NCI-H2081 (cell line): ENCODE measurements around the gene INPP4B.

Source experiments
- DNase-seq, 2 experiments: peaks; one replicate each; lab custom pipeline; 2025; lab: John Stamatoyannopoulos, UW

INPP4B gene

DNA sequence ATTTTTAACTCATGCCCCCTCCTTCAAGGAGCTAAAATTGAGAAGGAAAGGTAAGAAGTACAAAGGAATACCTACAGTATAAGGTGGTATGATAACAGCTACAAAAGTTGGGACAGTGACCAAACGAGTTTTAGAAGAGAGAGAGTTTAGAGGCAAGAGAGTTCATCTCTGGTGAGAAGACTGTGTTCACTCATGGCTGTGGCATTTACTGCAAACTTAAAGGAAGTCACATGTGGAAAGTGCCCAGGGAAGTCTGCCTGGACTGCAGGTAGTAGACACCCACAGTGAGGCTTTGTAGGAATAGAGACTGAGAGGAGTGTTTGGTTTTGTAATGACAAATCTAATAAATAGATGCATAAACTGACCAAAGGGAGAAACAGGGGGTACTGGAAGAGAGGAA lies 716.2 kb downstream of the INPP4B start:
- DNase-seq: no peak

DNA sequence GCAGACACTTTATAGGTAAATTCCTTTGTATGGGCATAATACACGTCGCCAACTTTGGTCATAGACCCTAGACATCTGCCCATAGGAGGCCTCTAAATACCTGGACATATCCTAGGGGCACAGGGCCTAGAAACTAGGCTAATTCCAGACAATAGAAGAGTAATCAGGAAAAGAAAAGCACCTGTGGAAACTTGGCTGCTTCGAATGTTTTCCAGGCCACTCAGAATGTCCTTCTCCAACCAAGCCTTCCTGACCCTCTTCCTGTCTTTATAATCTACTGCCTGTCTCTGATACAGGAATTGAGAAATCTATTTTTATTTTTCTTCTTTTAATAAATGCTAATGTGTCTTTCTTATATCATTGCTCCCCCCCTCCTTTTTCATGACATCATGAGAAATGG lies 716.6 kb downstream of the INPP4B start:
- no peak for DNase-seq

- no peak for DNase-seq
Observed at GRCh38 chr4:142128529-142128928, 717.6 kb downstream of the INPP4B start.

DNA sequence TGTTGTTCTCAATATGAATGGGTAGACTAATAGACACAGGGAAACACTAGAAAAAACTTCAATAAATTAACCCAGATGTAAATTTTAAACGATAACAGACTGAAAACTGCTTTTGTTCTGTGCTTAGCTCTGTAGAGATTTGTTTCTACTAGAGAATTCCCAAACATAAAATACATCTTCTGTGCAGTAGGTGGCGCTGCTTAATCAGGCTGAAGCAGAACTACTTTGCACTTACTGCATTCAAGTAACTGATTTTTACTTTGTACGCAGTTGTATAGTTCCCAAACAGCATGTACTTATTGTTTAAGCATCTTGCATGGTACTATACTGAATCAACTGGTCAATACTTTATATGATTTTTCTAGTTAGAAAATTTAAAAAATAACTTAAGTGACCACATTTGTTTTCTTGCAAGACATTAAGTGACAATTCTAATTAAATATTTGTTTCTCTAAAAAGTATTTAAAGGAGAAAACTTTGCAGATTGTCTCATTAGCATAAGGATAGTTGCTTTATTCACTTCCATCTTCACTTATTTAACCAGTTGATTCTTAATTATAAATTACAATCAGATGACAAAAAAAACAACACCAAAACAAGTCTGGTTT lies 719.1 kb downstream of the INPP4B start:
- DNase-seq: peak; percentile 53 to 59

DNA sequence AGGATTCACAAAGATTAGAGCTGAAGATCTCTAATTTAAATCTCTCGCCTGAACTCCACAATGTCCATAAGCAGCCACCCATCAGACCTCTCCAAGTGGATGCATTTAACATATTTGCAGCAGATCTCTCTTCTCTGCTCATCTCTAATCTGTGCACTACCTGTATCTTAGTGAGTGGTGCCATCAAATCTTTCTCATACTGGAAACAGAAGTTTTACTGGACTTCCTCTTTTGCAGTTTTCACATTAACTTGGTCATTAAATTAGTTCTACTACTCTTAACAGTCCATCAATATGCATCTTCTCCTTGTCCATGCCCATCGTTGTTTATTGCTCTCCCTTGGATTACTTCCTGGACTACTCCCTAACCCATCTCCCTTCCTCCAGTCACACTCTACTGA lies 721.2 kb downstream of the INPP4B start:
- DNase-seq: no peak

DNA sequence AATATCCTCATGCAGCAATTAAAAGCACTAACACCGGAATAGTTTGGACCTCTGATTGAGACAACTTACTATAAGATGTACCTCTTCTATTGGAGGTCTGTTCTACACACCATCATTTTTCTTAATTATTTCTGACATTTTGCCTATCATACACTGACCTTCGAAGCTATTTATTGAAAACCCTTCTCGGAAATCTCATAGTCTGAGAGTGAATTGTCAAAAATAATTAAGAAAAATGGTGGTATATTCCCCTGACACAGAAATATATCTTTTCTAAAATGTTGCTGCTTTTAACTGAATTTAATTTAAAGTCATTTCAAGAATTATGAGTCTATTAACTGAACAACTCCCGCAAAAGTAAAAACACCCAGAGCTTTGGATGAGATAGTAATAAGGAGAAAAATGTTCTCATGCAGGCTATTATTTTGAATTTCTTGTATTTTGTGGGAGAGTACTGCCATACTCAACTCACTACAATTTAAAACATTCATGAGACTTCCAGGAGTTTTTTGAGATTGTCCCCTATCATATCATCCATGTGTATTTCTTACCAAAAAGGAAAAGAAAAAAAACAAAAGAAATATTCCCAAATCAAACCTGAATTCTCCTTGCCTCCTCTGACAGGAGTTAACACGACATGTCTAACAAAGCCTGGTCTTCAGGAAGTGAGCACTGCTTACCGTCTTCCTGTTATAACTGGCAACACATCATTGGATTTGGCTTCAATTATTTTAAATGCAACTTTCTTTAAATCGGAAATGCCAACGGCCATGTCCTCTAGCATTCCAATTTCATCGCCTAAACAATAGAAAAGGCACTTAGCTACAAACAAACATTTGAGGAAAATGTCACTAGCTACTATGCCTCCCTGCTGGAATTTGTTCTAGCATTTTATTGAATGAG lies 724.4 kb downstream of the INPP4B start:
- DNase-seq: no peak

DNA sequence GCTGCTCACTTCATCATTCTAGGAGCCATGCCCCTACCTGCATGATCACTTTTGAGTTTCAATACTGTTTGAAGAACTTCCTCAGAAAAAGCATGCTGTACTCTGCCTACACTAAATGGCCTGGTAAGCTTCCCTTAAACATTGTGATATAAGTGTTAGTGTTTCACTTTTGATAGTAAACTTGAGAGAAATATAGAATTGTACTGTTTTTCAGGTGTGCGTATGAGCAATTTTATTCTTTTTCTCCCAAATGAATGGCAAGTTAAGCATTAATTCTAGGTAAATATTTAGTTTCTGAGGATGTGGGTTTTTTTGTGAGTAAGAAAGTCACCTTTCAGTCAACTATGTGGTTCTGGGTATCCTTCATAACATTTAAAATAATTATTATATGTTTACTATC lies 725.2 kb downstream of the INPP4B start:
- no peak for DNase-seq

GRCh38 chr4:142112451-142112850 lies 733.6 kb downstream of the INPP4B start:
- no peak for DNase-seq

- no peak for DNase-seq
Observed at GRCh38 chr4:142110136-142110535, 736.0 kb downstream of the INPP4B start.

GRCh38 chr4:142104041-142104440 lies 742.1 kb downstream of the INPP4B start:
- no peak for DNase-seq

- DNase-seq: no peak
Observed at GRCh38 chr4:142101401-142101800, 744.7 kb downstream of the INPP4B start.

DNA sequence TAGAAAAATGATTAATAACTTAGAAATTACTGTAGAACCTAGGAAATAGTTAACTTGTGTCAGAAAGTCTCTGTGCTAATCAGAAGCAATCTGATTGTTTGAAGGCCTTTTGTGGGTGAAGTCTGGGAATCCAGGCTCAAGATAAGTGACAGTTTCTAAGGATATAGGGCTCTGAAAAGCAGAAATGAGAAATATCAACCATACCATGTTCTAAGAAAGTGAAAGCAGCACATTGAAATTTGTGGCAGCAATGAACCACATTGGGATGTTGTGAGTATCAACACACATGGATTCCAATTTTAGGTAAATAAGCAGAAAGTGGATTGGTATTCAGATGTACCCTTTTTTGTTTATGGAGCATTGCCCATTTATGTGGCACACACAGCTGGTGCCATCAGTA lies 745.2 kb downstream of the INPP4B start:
- no peak for DNase-seq

- no peak for DNase-seq
Observed at GRCh38 chr4:142098900-142099545, 747.1 kb downstream of the INPP4B start.

GRCh38 chr4:142098380-142098779 lies 747.7 kb downstream of the INPP4B start:
- DNase-seq: no peak

DNA sequence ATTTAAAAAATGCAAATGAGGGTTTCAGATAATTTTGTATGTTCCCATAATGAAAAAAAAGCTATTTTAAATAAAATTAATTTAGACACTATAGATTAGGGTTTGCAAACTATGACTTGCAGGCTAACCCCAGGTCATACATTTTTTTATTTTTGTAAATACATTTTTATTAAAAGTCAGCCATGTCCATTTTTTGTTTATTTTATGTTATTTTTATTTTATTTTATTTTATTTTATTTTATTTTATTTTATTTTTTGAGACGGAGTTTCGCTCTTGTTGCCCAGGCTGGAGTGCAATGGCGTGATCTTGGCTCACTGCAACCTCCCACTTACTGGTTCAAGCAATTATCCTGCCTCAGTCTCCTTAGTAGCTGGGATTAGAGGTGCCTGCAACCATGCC lies 749.1 kb downstream of the INPP4B start:
- DNase-seq: no peak

DNA sequence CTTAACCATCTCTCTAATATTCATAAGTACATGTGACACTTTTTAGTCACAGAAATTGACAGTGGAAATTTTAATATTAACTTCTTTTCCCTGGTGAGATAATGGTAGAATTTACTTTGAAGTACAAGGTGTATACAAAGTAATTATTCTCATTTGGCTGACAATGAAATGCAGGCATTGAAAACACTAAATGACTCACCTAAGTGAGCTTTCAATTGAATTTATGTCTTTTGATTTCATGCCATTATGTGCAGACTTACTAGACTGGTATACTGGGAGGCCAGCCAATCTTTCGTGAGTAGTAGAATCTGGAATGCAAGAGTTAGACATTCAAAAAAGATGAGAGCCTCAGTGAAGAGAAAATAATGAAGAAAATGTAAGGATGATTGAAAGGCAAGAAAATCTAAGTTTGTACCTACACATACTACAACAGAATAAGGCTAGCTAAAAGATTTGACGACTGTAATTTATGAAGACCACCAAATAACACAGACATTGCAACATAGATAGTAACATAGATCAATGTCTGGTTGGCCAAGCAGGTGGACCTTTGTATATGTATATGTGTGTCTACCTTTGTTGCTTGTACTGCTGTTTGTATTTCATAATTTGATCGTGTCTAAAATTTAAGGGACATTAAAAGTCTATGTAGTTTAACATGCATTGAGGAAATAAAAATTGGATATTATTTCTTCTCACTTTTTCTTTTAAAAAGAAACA lies 750.1 kb downstream of the INPP4B start:
- peak; percentile 21 to 82 for DNase-seq

- no peak for DNase-seq
Observed at GRCh38 chr4:142092941-142093340, 753.2 kb downstream of the INPP4B start.

- DNase-seq: no peak
Observed at GRCh38 chr4:142091691-142092182, 754.4 kb downstream of the INPP4B start.

DNA sequence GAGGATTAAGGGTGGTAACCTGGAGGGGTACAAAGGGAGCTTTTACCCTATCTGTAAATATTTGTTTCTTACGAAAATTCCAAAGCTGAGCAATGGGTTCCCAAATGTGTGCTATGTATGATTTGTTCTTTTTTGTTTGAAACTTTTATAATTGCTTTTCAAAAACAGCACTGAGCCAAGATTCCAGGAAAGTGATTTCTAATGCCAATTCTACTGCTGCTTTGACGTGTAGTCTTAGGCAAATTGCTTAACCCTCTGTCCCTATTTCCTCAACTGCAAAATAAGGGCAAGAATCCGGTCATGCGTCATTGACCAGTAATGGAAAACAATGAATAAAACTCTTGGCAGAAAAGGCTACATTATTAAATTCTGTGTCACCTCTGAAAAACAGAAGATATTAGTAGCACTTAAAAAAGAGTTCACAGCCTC lies 755.0 kb downstream of the INPP4B start:
- no peak for DNase-seq

DNA sequence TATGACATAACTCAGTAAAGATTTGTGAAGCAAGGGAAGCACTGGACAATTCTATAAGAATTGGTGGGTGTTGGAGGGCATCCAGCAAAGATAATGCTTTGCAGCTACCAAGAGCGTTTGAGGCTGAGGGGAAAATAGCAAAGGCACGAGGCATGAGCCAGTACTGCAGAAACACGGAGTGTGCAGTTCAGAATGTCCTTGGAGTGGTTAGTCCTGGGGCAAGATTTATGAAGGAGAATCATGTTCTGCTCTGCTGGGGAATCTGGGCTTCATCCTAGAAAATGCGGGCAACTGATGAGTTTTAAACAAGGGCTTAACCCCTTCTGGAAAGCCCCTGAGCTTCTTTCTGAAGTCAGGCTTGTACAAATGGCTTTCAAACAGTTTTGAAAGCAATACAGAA lies 757.2 kb downstream of the INPP4B start:
- DNase-seq: no peak

DNA sequence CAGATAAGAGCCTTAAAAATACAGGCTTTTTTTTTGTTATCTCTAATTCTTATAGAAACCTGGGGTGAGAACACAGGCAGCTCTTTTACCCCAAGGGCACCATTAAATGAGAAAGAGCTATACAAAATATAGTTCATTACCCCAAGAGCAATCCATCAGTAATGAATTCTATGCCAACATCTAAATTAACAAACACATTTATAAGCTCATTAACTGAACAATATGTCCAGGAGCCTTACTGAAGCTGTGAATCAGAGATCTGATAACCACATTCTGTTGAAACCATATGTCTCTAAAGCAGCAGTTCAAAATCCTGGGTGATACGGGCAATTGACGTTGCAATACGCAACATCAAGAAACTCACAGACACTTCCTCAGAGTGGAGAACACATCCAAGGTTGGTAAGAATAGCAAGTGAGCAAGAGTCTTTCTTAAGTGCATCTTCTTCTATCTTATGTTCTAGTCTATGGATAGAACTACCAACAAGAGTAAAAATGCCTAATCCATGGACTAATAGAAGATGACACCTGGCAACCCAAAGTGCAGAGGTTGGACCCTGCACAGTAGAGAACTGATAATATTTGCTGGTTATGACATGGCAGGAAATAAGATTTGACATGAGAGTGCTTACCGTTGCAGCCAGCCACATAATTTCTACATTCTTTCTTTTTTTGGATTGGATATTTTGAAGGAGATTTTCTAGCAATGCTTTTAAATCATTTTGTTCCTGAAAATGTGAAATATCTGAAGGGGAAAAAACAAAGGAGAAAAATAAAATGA lies 760.4 kb downstream of the INPP4B start:
- DNase-seq: no peak
